Kasumi-1 (cell line): ENCODE results near the gene MSLN.
"Not testable (repeated sequence)": the region's sequence is repeated elsewhere in the genome, so short reads cannot be mapped to it uniquely, and the experiment has no call there.

ENCODE experiments used
- DNase-seq, 2 experiments: peaks; one replicate each; lab custom pipeline; 2025; lab: John Stamatoyannopoulos, UW

MSLN gene

GRCh38 chr16:760065-760464, 469 bp upstream of the MSLN start:
- no peak for DNase-seq

- no peak for DNase-seq
Observed at GRCh38 chr16:761625-762513, 1.3 kb downstream of the MSLN start.

GRCh38 chr16:762595-763268, 2.2 kb downstream of the MSLN start:
- DNase-seq, result no peak

GRCh38 chr16:763369-764183, 3.0 kb downstream of the MSLN start:
- DNase-seq, result no peak

- DNase-seq, result no peak
Observed at GRCh38 chr16:764184-764750, 3.7 kb downstream of the MSLN start.

GRCh38 chr16:764848-765487, 4.4 kb downstream of the MSLN start:
- DNase-seq, result no peak

- DNase-seq, result no peak
Observed at GRCh38 chr16:765488-765865, 4.9 kb downstream of the MSLN start.

GRCh38 chr16:766008-766819, 5.7 kb downstream of the MSLN start:
- DNase-seq, result no peak

- no peak for DNase-seq
Observed at GRCh38 chr16:766820-767640, 6.5 kb downstream of the MSLN start.

GRCh38 chr16:767743-768235, 7.3 kb downstream of the MSLN start:
- no peak for DNase-seq

- no peak for DNase-seq
Observed at GRCh38 chr16:768428-768827, 7.9 kb downstream of the MSLN start.

GRCh38 chr16:769184-769784, 8.8 kb downstream of the MSLN start:
- DNase-seq, result no peak

- no peak for DNase-seq
Observed at GRCh38 chr16:769934-770333, 9.4 kb downstream of the MSLN start.

- DNase-seq, result no peak
Observed at GRCh38 chr16:770411-770810, 9.9 kb downstream of the MSLN start.

GRCh38 chr16:772959-773358, 12.4 kb downstream of the MSLN start:
- no peak for DNase-seq

- DNase-seq, result no peak
Observed at GRCh38 chr16:774086-775001, 13.8 kb downstream of the MSLN start.

- DNase-seq, result no peak
Observed at GRCh38 chr16:775236-775796, 14.8 kb downstream of the MSLN start.

GRCh38 chr16:776298-776697, 15.8 kb downstream of the MSLN start:
- not testable (repeated sequence) for DNase-seq
